Type B pancreatic cell (in vitro differentiated cells): ENCODE data around the gene C6orf141. TPM values are rescaled to one million over a fixed set of nuclear protein-coding genes. Genes with fewer than 3 reads are reported as not detected.

Source experiments
- DNase-seq: peaks from one replicate; pipeline ENCODE4 v3.0.0; 2021; ENCODE audit warnings: mixed read lengths; ENCODE audit not compliant: unreplicated experiment; ENCODE audit errors: extremely low spot score
- H3K27ac Mint-ChIP-seq: 2 replicates; pipeline ENCODE4 v1.8.0; 2021; ENCODE audit warnings: mild to moderate bottlenecking, mixed read lengths
- H3K27me3 Mint-ChIP-seq: 2 replicates; pipeline ENCODE4 v1.8.0; 2021; ENCODE audit warnings: mixed read lengths
- H3K36me3 Mint-ChIP-seq: 2 replicates; pipeline ENCODE4 v1.8.0; 2021; ENCODE audit warnings: mixed read lengths
- H3K4me1 Mint-ChIP-seq: one replicate; pipeline ENCODE4 v1.8.0; 2021; ENCODE audit warnings: mixed read lengths; ENCODE audit not compliant: unreplicated experiment
- H3K4me3 Mint-ChIP-seq: 2 replicates; pipeline ENCODE4 v1.8.0; 2021; ENCODE audit warnings: mild to moderate bottlenecking, mixed read lengths
- H3K9me3 Mint-ChIP-seq: 2 replicates; pipeline ENCODE4 v1.8.0; 2021; ENCODE audit warnings: mixed read lengths
- CTCF ChIP-seq: fragments of 200-600 bp; sonication (generic); conservative IDR thresholded peaks from 2 replicates; pipeline ENCODE4 v1.5.0; 2021; ENCODE audit warnings: antibody characterized with exemption, mild to moderate bottlenecking
- total RNA-seq: library from RNA; stranded (reverse); gene quantifications from 2 replicates; pipeline ENCODE4 v1.2.1, GENCODE V29; 2021; ENCODE audit warnings: low replicate concordance

C6orf141 gene
- total RNA-seq, 1 donor from 2014 or later: 9.5 TPM

- Mint-ChIP-seq H3K27ac (peak overlapping the region; percentile 18), H3K36me3 (no peaks in the 10 kb centered on the region), H3K27me3 (peaks cover 6% of the 10 kb centered on the region), H3K4me1 (peaks cover 6% of the 10 kb centered on the region), H3K9me3 (no peaks in the 10 kb centered on the region), H3K4me3 (no peak overlapping the region)
- DNase-seq: no peak
- no peak for TF ChIP-seq CTCF
Observed at GRCh38 chr6:49540614-49541013, 9.9 kb upstream of the C6orf141 start.

GRCh38 chr6:49541210-49541724 is 9.2 kb upstream of the C6orf141 start:
- Mint-ChIP-seq H3K27ac (peak overlapping the region; percentile 51), H3K36me3 (no peaks in the 10 kb centered on the region), H3K4me3 (no peak overlapping the region), H3K4me1 (peaks cover 6% of the 10 kb centered on the region), H3K9me3 (no peaks in the 10 kb centered on the region), H3K27me3 (peaks cover 6% of the 10 kb centered on the region)
- DNase-seq: no peak
- TF ChIP-seq CTCF: no peak

DNA sequence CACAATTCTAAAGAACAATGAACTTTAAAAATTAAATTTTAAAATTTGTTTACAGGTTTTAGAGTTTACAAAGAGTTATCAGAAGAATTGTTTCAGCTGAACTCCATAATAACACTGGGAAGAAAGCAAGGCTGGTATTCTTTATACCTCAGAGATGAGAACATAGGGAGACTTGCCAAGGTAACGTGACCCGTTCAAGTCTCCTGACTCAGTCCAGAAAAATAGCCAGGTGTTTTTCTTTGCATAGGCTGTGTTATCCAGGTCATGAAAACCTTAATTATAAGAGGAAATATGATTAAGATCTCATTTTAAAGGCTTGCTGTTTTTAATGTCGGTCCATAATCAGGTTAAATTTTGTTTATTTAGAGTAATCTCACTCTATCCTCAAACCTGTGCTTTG is 8.5 kb upstream of the C6orf141 start:
- Mint-ChIP-seq H3K4me1 (peaks cover 6% of the 10 kb centered on the region), H3K36me3 (no peaks in the 10 kb centered on the region), H3K4me3 (no peak overlapping the region), H3K9me3 (no peaks in the 10 kb centered on the region), H3K27me3 (peaks cover 6% of the 10 kb centered on the region), H3K27ac (no peak overlapping the region)
- no peak for DNase-seq
- TF ChIP-seq CTCF: no peak

- TF ChIP-seq CTCF: no peak
- no peak overlapping the region for H3K27ac Mint-ChIP-seq
- H3K9me3 Mint-ChIP-seq: no peaks in the 10 kb centered on the region
- no peaks in the 10 kb centered on the region for H3K36me3 Mint-ChIP-seq
- no peak overlapping the region for H3K4me3 Mint-ChIP-seq
- H3K27me3 Mint-ChIP-seq: peaks cover 13% of the 10 kb centered on the region
- no peak for DNase-seq
- H3K4me1 Mint-ChIP-seq: peaks cover 6% of the 10 kb centered on the region
Observed at GRCh38 chr6:49543087-49543858, 7.2 kb upstream of the C6orf141 start.

GRCh38 chr6:49546331-49546730 is 4.1 kb upstream of the C6orf141 start:
- Mint-ChIP-seq H3K4me1 (peaks cover 10% of the 10 kb centered on the region), H3K27me3 (peaks cover 31% of the 10 kb centered on the region), H3K4me3 (no peak overlapping the region), H3K9me3 (no peaks in the 10 kb centered on the region), H3K36me3 (no peaks in the 10 kb centered on the region), H3K27ac (no peak overlapping the region)
- no peak for TF ChIP-seq CTCF
- DNase-seq: no peak
